K562 (cell line): ENCODE data around the gene SOX18. TPM values are rescaled to one million over a fixed set of nuclear protein-coding genes. Genes with fewer than 3 reads are reported as not detected.

ENCODE experiments used
- ATAC-seq: fragments of 200-7000 bp; cut with Tn5 transposase; 3 replicates; pipeline ENCODE4 v1.9.1; 2020; ENCODE audit warnings: moderate library complexity
- BruUV-seq: library from RNA; stranded (reverse); fragments of 400-500 nt; replicated peaks from 2 replicates; lab custom pipeline; 2021; lab: Mats Ljungman, UMichigan
- CTCF ChIA-PET: fragments of 300-600 bp; formaldehyde crosslinking; extraction: SDS; loops from one replicate; lab custom pipeline; 2021; ENCODE audit warnings: low intra/inter-chr PET ratio; lab: Yijun Ruan, JAX
- POLR2A ChIA-PET: fragments of 300-600, 350-650 bp; sonication (Branson Sonifier 250); formaldehyde crosslinking; extraction: SDS; loops from one replicate; lab custom pipeline; 2021; ENCODE audit warnings: antibody characterized with exemption, inconsistent platforms; lab: Yijun Ruan, JAX
- DNase-seq, 4 experiments: peaks; one replicate each; pipeline versions ENCODE4 v3.0.0 to v3.0.0-alpha.2; 2011 to 2018; ENCODE audit warnings: low spot score in 3 of 4, mixed read lengths in 3 of 4; ENCODE audit errors: extremely low read depth in 1 of 4
- FAIRE-seq: peaks from 2 replicates; lab custom pipeline; 2011; peaks lifted over from hg19 to GRCh38; lab: Jason Lieb, UNC
- H2AFZ ChIP-seq: 2 replicates; pipeline ENCODE4 v1.6.0; 2011; ENCODE audit warnings: low read depth, low read length, control low read depth, inconsistent platforms
- H3K27ac ChIP-seq: fragments of 200-600 bp; 3 replicates; pipeline ENCODE4 v1.8.0; 2011; ENCODE audit warnings: low read depth, mild to moderate bottlenecking, control low read depth, inconsistent platforms, low read length, moderate library complexity, mixed read lengths; ENCODE audit errors: extremely low read depth
- H3K27me3 ChIP-seq, 2 experiments: fragments of 300-600 bp in 1 of 2; 2 replicates in 1 of 2; 3 replicates in 1 of 2; pipeline versions ENCODE4 v1.6.0 to v1.8.0; 2011; ENCODE audit warnings: inconsistent platforms in 2 of 2, low read length in 2 of 2, mild to moderate bottlenecking in 1 of 2, mixed read lengths in 1 of 2, moderate library complexity in 1 of 2; ENCODE audit not compliant: control insufficient read depth in 2 of 2, insufficient read depth in 2 of 2
- H3K36me3 ChIP-seq: fragments of 300-600 bp; 3 replicates; pipeline ENCODE4 v1.8.0; 2011; ENCODE audit warnings: mild to moderate bottlenecking, low read length, inconsistent platforms; ENCODE audit not compliant: control insufficient read depth, insufficient read depth
- H3K4me1 ChIP-seq, 2 experiments: fragments of 200-600 bp in 1 of 2; replicated peaks in 1 of 2; 2 replicates in 1 of 2; 3 replicates in 1 of 2; pipeline versions ENCODE4 v1.5.1 to v1.8.0; 2011; ENCODE audit warnings: inconsistent platforms in 2 of 2, low read length in 2 of 2, mild to moderate bottlenecking in 1 of 2, mixed read lengths in 1 of 2, moderate library complexity in 1 of 2; ENCODE audit not compliant: control insufficient read depth in 2 of 2, insufficient read depth in 2 of 2
- H3K4me2 ChIP-seq: 2 replicates; pipeline ENCODE4 v1.6.1; 2011; ENCODE audit warnings: low read length, control low read depth, inconsistent platforms, mixed read lengths; ENCODE audit not compliant: insufficient read depth
- H3K4me3 ChIP-seq: fragments of 200-600 bp; sonication (generic), shearing (Covaris generic); 2 replicates; pipeline ENCODE4 v1.5.1; 2016; ENCODE audit warnings: control low read depth, inconsistent platforms
- H3K79me2 ChIP-seq: fragments of 200-600 bp; 3 replicates; pipeline ENCODE4 v1.8.0; 2011; ENCODE audit warnings: low read length, inconsistent platforms; ENCODE audit not compliant: control insufficient read depth, insufficient read depth
- H3K9ac ChIP-seq, 2 experiments: 2 replicates each; pipeline versions ENCODE4 v1.6.0 to v1.6.1; 2011; ENCODE audit warnings: low read depth in 2 of 2, low read length in 2 of 2, control low read depth in 1 of 2, inconsistent platforms in 1 of 2, mild to moderate bottlenecking in 1 of 2, mixed read lengths in 1 of 2; ENCODE audit not compliant: insufficient read depth in 1 of 2
- H3K9me1 ChIP-seq: one replicate; pipeline ENCODE4 v1.6.0; 2011; ENCODE audit warnings: inconsistent platforms, mild to moderate bottlenecking, low read length, moderate library complexity; ENCODE audit not compliant: control insufficient read depth, insufficient read depth
- H3K9me3 ChIP-seq: replicated peaks from 2 replicates; pipeline ENCODE4 v1.5.1; 2011; ENCODE audit warnings: low read depth, low read length, inconsistent platforms; ENCODE audit not compliant: control insufficient read depth, insufficient read depth
- H4K20me1 ChIP-seq: replicated peaks from 2 replicates; pipeline ENCODE4 v1.6.1; 2011; ENCODE audit warnings: low read length, inconsistent platforms, mixed read lengths; ENCODE audit not compliant: control insufficient read depth, insufficient read depth
- AFF4 ChIP-seq: sonication (generic); formaldehyde crosslinking; IDR thresholded peaks from 2 replicates; pipeline ENCODE4 v1.8.0; 2023; ENCODE audit warnings: mild to moderate bottlenecking, missing genetic modification reagents
- MEIS2 ChIP-seq: fragments of 450-650 bp; IDR thresholded peaks from 2 replicates; pipeline ENCODE4 v1.6.1; 2014; ENCODE audit warnings: mild to moderate bottlenecking; ENCODE audit not compliant: partially characterized antibody
- NFE2L1 ChIP-seq: fragments of 450-650 bp; IDR thresholded peaks from 2 replicates; pipeline ENCODE4 v1.6.1; 2016; ENCODE audit warnings: missing genetic modification characterization, low read depth, mild to moderate bottlenecking, missing compliant biosample characterization, moderate library complexity, borderline replicate concordance
- POLR3G ChIP-seq: IDR thresholded peaks from 2 replicates; pipeline ENCODE4 v1.6.1; 2011; ENCODE audit not compliant: insufficient read length, insufficient replicate concordance; ENCODE audit errors: extremely low read depth
- RBM14 ChIP-seq: fragments of 200-400 bp; formaldehyde crosslinking; IDR thresholded peaks from 2 replicates; pipeline ENCODE4 v1.6.1; 2018; ENCODE audit warnings: low read depth, mild to moderate bottlenecking, low read length, moderate library complexity, borderline replicate concordance; ENCODE audit not compliant: insufficient read depth
- SETDB1 ChIP-seq: IDR thresholded peaks from one replicate; pipeline ENCODE4 v1.6.1; 2012; ENCODE audit warnings: low read length, control low read depth, inconsistent platforms
- SNIP1 ChIP-seq: fragments of 450-650 bp; IDR thresholded peaks from 2 replicates; pipeline ENCODE4 v1.7.1; 2017; ENCODE audit warnings: low read depth, mild to moderate bottlenecking
- ZBTB49 ChIP-seq: sonication (generic); formaldehyde crosslinking; IDR thresholded peaks from 2 replicates; pipeline ENCODE4 v1.8.0; 2022; ENCODE audit warnings: missing genetic modification reagents, mild to moderate bottlenecking, borderline replicate concordance
- ZNF445 ChIP-seq: fragments of 250-450 bp; sonication (Bioruptor Pico); IDR thresholded peaks from 2 replicates; pipeline ENCODE4 v1.4.0; 2020; ENCODE audit warnings: low read depth, mild to moderate bottlenecking, moderate library complexity
- ZNF561 ChIP-seq: fragments of 450-650 bp; formaldehyde crosslinking; conservative IDR thresholded peaks from 2 replicates; pipeline ENCODE4 v1.4.0; 2020; ENCODE audit warnings: mild to moderate bottlenecking, moderate library complexity
- WGBS: fragments of 100-300 bp; shearing (Covaris generic); methylation state at CpG from one replicate; pipeline ENCODE4 v1.1.6; 2016; ENCODE audit warnings: low coverage, mixed read lengths; ENCODE audit not compliant: insufficient coverage; ENCODE audit errors: missing lambda C conversion rate; 5-methylcytosine and 5-hydroxymethylcytosine counted together
- in situ Hi-C: fragments of 300-500 bp; cut with MboI; formaldehyde crosslinking; loops from 4 replicates; pipeline ENCODE4 v1.15.0; 2018; ENCODE audit warnings: inconsistent platforms, mixed read lengths
- intact Hi-C: fragments of 100-400 bp; cut with micrococcal nuclease; formaldehyde crosslinking; loops from 2 replicates; pipeline ENCODE4 v1.14.2; 2022
- polyA plus RNA-seq, 8 experiments: library from polyadenylated mRNA; depleted of rRNA in 4 of 8; stranded (reverse) in 5 of 8; unstranded in 3 of 8; fragments of >200 nt; fragmentation: Nextera tagmentation in 2 of 8; fragmentation: Illumina TruSeq in 1 of 8; extraction: Ambion mirVana in 2 of 8; extraction: Trizol in 1 of 8; gene quantifications; 2 replicates each; pipeline versions ENCODE4 v1.2.1 to v1.2.3, GENCODE V29; 2011 to 2014; ENCODE audit warnings: inconsistent platforms in 1 of 8, missing spikeins in 1 of 8
- total RNA-seq, 7 experiments: library from RNA; depleted of rRNA in 6 of 7; stranded (reverse); fragments of >200 nt in 6 of 7; fragmentation: Illumina TruSeq in 2 of 7; extraction: Trizol in 2 of 7; gene quantifications; 2 replicates each; pipeline versions ENCODE4 v1.2.1 to v1.2.3, GENCODE V29; 2011 to 2021; ENCODE audit warnings: low replicate concordance in 1 of 7

Gene SOX18
- total and polyA plus RNA-seq, 9 of the 15 experiments (the other 6 are each of a cell fraction or from before 2014, with no cell fraction given): 0.15 to 19.8 (median 0.33) TPM

DNA sequence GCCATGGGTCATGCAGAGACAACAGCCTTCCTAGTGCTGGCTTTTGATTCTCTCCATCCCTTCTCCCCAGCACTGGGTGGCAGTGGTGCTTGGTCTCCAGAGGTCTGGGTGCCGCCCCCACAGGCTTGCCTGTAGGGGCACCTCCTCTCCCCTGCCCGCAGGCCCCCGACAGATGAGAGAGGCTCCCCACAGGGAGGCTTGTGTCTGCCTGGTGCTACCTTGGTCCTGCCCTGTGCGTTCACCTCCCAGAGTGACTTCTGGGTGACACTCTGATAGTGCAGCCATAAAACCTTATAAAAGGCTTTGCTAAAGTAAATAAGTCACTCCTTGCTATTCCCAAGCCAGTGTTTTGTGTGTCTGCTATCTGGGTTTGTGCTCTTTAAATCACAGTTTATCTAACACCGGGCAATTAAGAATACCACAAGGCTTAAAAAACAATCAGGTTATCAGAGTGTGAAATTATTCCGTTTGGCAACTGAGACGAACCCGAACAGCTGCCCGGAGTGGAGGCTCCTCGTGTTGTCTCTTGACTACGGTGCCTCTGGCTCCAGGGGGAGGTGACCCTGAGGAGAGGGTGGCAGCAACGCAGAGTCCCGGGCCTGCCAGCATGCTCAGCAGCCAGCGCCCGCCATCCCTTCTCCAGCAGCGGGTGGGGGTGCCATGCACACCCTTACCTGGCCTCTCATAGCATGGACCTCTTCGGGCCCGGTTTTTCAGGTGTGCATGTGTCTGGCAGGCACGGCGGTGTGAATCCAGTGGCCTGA is 18.9 kb downstream of the SOX18 start:
- in situ Hi-C loops (no loop called here), intact Hi-C loops (no loop called here)
- no peak overlapping the region for H3K27ac ChIP-seq
- WGBS: 88% methylated on average over 19 of the region's 20 CpGs
- H3K9me1 ChIP-seq: peaks cover 2% of the 10 kb centered on the region
- H4K20me1 ChIP-seq: no peaks in the 10 kb centered on the region
- POLR2A ChIA-PET: interaction anchor here (0.6 to 0.8 kb wide), 2 partner anchors 8 to 222 kb away, joined by 3 read pairs; no protein-coding TSS in a partner anchor
- H3K4me1 ChIP-seq: peaks cover 0 to 23% of the 10 kb centered on the region in 2 experiments; a peak in 2 of 5 replicates
- H3K4me2 ChIP-seq: no peak overlapping the region
- TSS peak; percentile 31 for BruUV-seq
- H2AFZ ChIP-seq: no peak overlapping the region
- CTCF ChIA-PET: no interaction called here
- H3K79me2 ChIP-seq: no peaks in the 10 kb centered on the region
- FAIRE-seq (no peak), ATAC-seq (no peak), DNase-seq (no peak)
- H3K9me3 ChIP-seq: no peaks in the 10 kb centered on the region
- no peak overlapping the region; a peak in 1 of 4 replicates for H3K9ac ChIP-seq
- H3K27me3 ChIP-seq: no peaks in the 10 kb centered on the region
- H3K36me3 ChIP-seq: peaks cover 90% of the 10 kb centered on the region; the same call in 2 of the 3 replicates
- H3K4me3 ChIP-seq: no peak overlapping the region
- TF ChIP-seq SETDB1: no peak
- TF ChIP-seq ZBTB49 (CRISPR knock-in tag): no peak
- no peak for TF ChIP-seq ZNF561 (CRISPR knock-in tag)
- TF ChIP-seq RBM14: no peak
- no peak for TF ChIP-seq POLR3G
- TF ChIP-seq NFE2L1 (tag): no peak
- TF ChIP-seq SNIP1: no peak
- no peak for TF ChIP-seq AFF4 (CRISPR knock-in tag)
- TF ChIP-seq MEIS2: no peak
- no peak for TF ChIP-seq ZNF445 (CRISPR knock-in tag)
